ENCODE data around the gene TNFRSF1A.

The TNFRSF1A gene

DNA sequence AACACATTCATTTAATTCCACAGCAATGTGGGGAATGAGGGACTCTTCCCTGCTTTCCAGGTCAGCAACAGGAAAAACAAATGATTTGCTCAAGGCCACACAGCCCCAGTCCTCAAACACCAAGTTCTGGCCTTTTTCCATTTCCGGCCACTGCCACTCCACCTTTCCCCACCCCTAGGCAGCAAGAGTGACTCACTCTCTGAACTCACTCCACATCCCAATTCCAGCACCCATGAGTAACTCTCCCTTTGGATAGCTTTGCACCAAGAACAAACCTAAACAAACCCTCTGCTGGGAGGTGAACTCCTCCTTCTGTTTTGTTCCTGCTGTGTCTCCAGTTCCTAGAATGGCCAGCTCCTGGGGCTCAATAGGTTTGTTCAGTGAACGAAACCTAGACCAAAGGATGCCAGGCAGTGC is 61.8 kb downstream of the TNFRSF1A start:
- Histone ChIP-seq H3K4me3 (replicated peaks; ENCODE audit: insufficient read depth, low read length) (no peak overlapping the region), H3K27me3 (ENCODE audit: insufficient read depth, poor library complexity, severe bottlenecking) (peaks cover 4% of the 10 kb centered on the region), H3K27ac (replicated peaks) (no peak overlapping the region)
- TF ChIP-seq SPI1 (IDR thresholded peaks at IDR 0.05; ENCODE audit: borderline replicate concordance, low read depth) (no peak), POLR2AphosphoS5 (IDR thresholded peaks at IDR 0.05; ENCODE audit: low read depth) (no peak), GABPA (IDR thresholded peaks at IDR 0.05; ENCODE audit: low read depth) (no peak)
- TF ChIP-seq, protein P1, sequence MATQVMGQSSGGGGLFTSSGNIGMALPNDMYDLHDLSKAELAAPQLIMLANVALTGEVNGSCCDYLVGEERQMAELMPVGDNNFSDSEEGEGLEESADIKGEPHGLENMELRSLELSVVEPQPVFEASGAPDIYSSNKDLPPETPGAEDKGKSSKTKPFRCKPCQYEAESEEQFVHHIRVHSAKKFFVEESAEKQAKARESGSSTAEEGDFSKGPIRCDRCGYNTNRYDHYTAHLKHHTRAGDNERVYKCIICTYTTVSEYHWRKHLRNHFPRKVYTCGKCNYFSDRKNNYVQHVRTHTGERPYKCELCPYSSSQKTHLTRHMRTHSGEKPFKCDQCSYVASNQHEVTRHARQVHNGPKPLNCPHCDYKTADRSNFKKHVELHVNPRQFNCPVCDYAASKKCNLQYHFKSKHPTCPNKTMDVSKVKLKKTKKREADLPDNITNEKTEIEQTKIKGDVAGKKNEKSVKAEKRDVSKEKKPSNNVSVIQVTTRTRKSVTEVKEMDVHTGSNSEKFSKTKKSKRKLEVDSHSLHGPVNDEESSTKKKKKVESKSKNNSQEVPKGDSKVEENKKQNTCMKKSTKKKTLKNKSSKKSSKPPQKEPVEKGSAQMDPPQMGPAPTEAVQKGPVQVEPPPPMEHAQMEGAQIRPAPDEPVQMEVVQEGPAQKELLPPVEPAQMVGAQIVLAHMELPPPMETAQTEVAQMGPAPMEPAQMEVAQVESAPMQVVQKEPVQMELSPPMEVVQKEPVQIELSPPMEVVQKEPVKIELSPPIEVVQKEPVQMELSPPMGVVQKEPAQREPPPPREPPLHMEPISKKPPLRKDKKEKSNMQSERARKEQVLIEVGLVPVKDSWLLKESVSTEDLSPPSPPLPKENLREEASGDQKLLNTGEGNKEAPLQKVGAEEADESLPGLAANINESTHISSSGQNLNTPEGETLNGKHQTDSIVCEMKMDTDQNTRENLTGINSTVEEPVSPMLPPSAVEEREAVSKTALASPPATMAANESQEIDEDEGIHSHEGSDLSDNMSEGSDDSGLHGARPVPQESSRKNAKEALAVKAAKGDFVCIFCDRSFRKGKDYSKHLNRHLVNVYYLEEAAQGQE (IDR thresholded peaks at IDR 0.05; ENCODE audit: insufficient replicate concordance, low read depth), result no peak
- TF ChIP-seq, protein P2, sequence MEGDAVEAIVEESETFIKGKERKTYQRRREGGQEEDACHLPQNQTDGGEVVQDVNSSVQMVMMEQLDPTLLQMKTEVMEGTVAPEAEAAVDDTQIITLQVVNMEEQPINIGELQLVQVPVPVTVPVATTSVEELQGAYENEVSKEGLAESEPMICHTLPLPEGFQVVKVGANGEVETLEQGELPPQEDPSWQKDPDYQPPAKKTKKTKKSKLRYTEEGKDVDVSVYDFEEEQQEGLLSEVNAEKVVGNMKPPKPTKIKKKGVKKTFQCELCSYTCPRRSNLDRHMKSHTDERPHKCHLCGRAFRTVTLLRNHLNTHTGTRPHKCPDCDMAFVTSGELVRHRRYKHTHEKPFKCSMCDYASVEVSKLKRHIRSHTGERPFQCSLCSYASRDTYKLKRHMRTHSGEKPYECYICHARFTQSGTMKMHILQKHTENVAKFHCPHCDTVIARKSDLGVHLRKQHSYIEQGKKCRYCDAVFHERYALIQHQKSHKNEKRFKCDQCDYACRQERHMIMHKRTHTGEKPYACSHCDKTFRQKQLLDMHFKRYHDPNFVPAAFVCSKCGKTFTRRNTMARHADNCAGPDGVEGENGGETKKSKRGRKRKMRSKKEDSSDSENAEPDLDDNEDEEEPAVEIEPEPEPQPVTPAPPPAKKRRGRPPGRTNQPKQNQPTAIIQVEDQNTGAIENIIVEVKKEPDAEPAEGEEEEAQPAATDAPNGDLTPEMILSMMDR (IDR thresholded peaks at IDR 0.05; ENCODE audit: insufficient read depth, low read length), result no peak
- DNase-seq (ENCODE audit: low read depth in 1 of 2, low spot score in 1 of 2), result no peak

DNA sequence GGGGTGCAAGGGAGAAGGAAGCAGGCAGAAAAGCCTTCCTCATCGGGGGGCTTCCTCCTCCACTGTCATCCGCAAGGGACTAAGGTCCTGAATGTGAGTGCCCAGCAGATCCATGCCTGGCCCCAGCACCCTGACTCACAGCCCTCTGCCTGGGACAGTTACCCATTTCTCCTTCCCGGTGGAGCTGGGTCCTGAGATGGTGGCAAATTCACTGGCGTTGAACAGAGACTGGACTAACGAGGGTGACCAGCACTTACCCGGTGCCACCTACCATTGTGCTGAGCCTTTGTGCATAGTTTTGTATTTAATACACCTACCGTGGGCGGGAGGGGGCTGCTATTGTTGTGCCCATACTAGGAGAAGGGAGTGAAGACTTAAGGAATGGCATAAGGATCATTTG is 62.2 kb downstream of the TNFRSF1A start:
- no peak overlapping the region for H3K27ac ChIP-seq (replicated peaks)
- TF ChIP-seq POLR2AphosphoS5 (IDR thresholded peaks at IDR 0.05; ENCODE audit: low read depth), result no peak
- no peak for TF ChIP-seq GABPA (IDR thresholded peaks at IDR 0.05; ENCODE audit: low read depth)
- TF ChIP-seq, protein P2 (IDR thresholded peaks at IDR 0.05; ENCODE audit: insufficient read depth, low read length), result no peak
- TF ChIP-seq, protein P1 (IDR thresholded peaks at IDR 0.05; ENCODE audit: insufficient replicate concordance, low read depth), result no peak
- TF ChIP-seq SPI1 (IDR thresholded peaks at IDR 0.05; ENCODE audit: borderline replicate concordance, low read depth), result no peak
- DNase-seq (ENCODE audit: low read depth in 1 of 2, low spot score in 1 of 2), result no peak
- no peak overlapping the region for H3K4me3 ChIP-seq (replicated peaks; ENCODE audit: insufficient read depth, low read length)
- H3K27me3 ChIP-seq (ENCODE audit: insufficient read depth, poor library complexity, severe bottlenecking), result peaks cover 4% of the 10 kb centered on the region

DNA sequence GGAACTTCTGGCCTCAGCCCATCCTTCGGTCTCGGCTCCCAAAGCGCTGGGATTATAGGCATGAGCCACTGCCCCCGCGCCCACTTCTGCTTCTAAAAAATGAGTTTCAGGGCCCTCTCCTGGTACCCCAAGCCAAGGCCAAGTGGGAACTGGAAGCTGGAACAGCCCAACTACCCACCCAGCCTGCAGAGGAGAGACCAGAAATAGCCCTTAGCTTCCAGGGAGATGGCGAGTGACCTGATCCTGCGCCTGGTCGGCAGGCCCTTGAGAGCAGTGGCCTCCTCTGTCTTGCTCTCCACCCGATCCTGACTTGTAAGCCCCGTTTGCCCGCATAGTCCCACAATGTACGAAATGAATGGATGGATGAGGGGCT is 62.6 kb downstream of the TNFRSF1A start:
- Histone ChIP-seq H3K27ac (replicated peaks) (no peak overlapping the region), H3K4me3 (replicated peaks; ENCODE audit: insufficient read depth, low read length) (no peak overlapping the region), H3K27me3 (ENCODE audit: insufficient read depth, poor library complexity, severe bottlenecking) (peaks cover 4% of the 10 kb centered on the region)
- no peak for TF ChIP-seq SPI1 (IDR thresholded peaks at IDR 0.05; ENCODE audit: borderline replicate concordance, low read depth)
- TF ChIP-seq POLR2AphosphoS5 (IDR thresholded peaks at IDR 0.05; ENCODE audit: low read depth), result no peak
- no peak for DNase-seq (ENCODE audit: low read depth in 1 of 2, low spot score in 1 of 2)

All from HL-60 (cell line).